Esophagus muscularis mucosa (tissue), 2 donors: Measurements from ENCODE around the gene CDC42EP1.

Experiments
- POLR2A ChIP-seq: fragments of 450-650 bp; IDR thresholded peaks from one replicate; pipeline ENCODE4 v1.6.1; 2017; ENCODE audit warnings: antibody characterized with exemption, moderate library complexity, mild to moderate bottlenecking, low read depth
- POLR2AphosphoS5 ChIP-seq, 2 donors: sonication (generic); formaldehyde crosslinking; IDR thresholded peaks; one replicate each; pipeline ENCODE4 v1.6.1; 2017; ENCODE audit warnings: antibody characterized with exemption in 2 of 2

GRCh38 chr22:37616201-37617083, 56.2 kb downstream of the CDC42EP1 start:
- TF ChIP-seq POLR2AphosphoS5 (IDR thresholded peaks at IDR 0.05) (no peak), POLR2A (no peak)
